GM12878 (cell line): Measurements from ENCODE around the gene REEP5. TPM values are rescaled to one million over a fixed set of nuclear protein-coding genes. Genes with fewer than 3 reads are reported as not detected.
A peak's percentile ranks its signal among the peaks of the same experiment; 100 is the strongest.

Source experiments
- ATAC-seq: fragments of 200-7000 bp; cut with Tn5 transposase; 3 replicates; pipeline ENCODE4 v1.9.1; 2020; ENCODE audit warnings: mild to moderate bottlenecking, moderate library complexity
- BruUV-seq: library from RNA; stranded (reverse); fragments of 400-500 nt; replicated peaks from 2 replicates; lab custom pipeline; 2021; lab: Mats Ljungman, UMichigan
- CTCF ChIA-PET: fragments of 300-600 bp; sonication (Branson Sonifier 250); formaldehyde crosslinking; extraction: SDS; loops from one replicate; lab custom pipeline; 2021; ENCODE audit warnings: inconsistent platforms; lab: Yijun Ruan, JAX
- POLR2A ChIA-PET: fragments of 350-600 bp; formaldehyde crosslinking; extraction: SDS; loops from one replicate; lab custom pipeline; 2021; ENCODE audit warnings: inconsistent platforms; lab: Charles Lee
- RAD21 ChIA-PET: fragments of 300-600 bp; sonication (Branson Sonifier 250); formaldehyde crosslinking; loops from one replicate; lab custom pipeline; 2023; ENCODE audit warnings: antibody characterized with exemption; ENCODE audit not compliant: unreplicated experiment; lab: Charles Lee
- SMC1A ChIA-PET: fragments of 300-600 bp; sonication (Branson Sonifier 250); formaldehyde crosslinking; loops from one replicate; lab custom pipeline; 2023; ENCODE audit not compliant: unreplicated experiment, uncharacterized antibody; lab: Charles Lee
- DNase-seq: peaks from one replicate; pipeline ENCODE4 v3.0.0-alpha.2; 2011; ENCODE audit warnings: low read depth, low spot score
- FAIRE-seq: peaks from 3 replicates; lab custom pipeline; 2011; peaks lifted over from hg19 to GRCh38; lab: Jason Lieb, UNC
- H2AFZ ChIP-seq: 2 replicates; pipeline ENCODE4 v1.6.0; 2011; ENCODE audit warnings: low read depth, low read length, control low read depth; ENCODE audit not compliant: control insufficient read depth
- H3K27ac ChIP-seq: 2 replicates; pipeline ENCODE4 v1.5.1; 2011; ENCODE audit warnings: control low read depth; ENCODE audit not compliant: control insufficient read depth, insufficient read depth
- H3K27me3 ChIP-seq, 2 experiments: replicated peaks in 1 of 2; 2 replicates each; pipeline versions ENCODE4 v1.6.0 to v1.6.1; 2011; ENCODE audit warnings: low read length in 1 of 2; ENCODE audit not compliant: control insufficient read depth in 2 of 2, insufficient read depth in 2 of 2
- H3K36me3 ChIP-seq, 2 experiments: 2 replicates each; pipeline ENCODE4 v1.5.1; 2011; ENCODE audit warnings: low read length in 1 of 2; ENCODE audit not compliant: control insufficient read depth in 2 of 2, insufficient read depth in 2 of 2
- H3K4me1 ChIP-seq: 2 replicates; pipeline ENCODE4 v1.6.1; 2011; ENCODE audit warnings: mild to moderate bottlenecking, low read length, moderate library complexity, mixed read lengths; ENCODE audit not compliant: control insufficient read depth, insufficient read depth
- H3K4me2 ChIP-seq: 2 replicates; pipeline ENCODE4 v1.6.0; 2011; ENCODE audit warnings: control low read depth; ENCODE audit not compliant: control insufficient read depth, insufficient read depth
- H3K4me3 ChIP-seq: fragments of 200-600 bp; sonication (generic); 2 replicates; pipeline ENCODE4 v1.5.1; 2016
- H3K79me2 ChIP-seq: 2 replicates; pipeline ENCODE4 v1.6.0; 2011; ENCODE audit warnings: low read length; ENCODE audit not compliant: control insufficient read depth, insufficient read depth
- H3K9ac ChIP-seq: 2 replicates; pipeline ENCODE4 v1.8.0; 2011; ENCODE audit warnings: low read length, control low read depth, mixed read lengths; ENCODE audit not compliant: control insufficient read depth, insufficient read depth
- H3K9me3 ChIP-seq: replicated peaks from 3 replicates; pipeline ENCODE4 v1.5.1; 2011; ENCODE audit warnings: mild to moderate bottlenecking, low read length; ENCODE audit not compliant: control insufficient read depth, insufficient read depth
- H4K20me1 ChIP-seq: 2 replicates; pipeline ENCODE4 v1.6.0; 2011; ENCODE audit not compliant: control insufficient read depth, insufficient read depth
- BRCA1 ChIP-seq: IDR thresholded peaks from 2 replicates; pipeline ENCODE4 v1.6.1; 2011; ENCODE audit warnings: low read depth, low read length, improper control_type of control experiment
- FOXM1 ChIP-seq: IDR thresholded peaks from 2 replicates; pipeline ENCODE4 v1.6.1; 2012; ENCODE audit warnings: low read depth, mild to moderate bottlenecking, inconsistent platforms, low read length, moderate library complexity
- POU2F2 ChIP-seq: IDR thresholded peaks from 3 replicates; pipeline ENCODE4 v1.6.1; 2011; ENCODE audit warnings: low read depth, mild to moderate bottlenecking, low read length, borderline replicate concordance
- WGBS: methylation state at CpG from one replicate; pipeline ENCODE4 v1.1.6; 2016; ENCODE audit warnings: low lambda C conversion rate; ENCODE audit not compliant: insufficient replicate concordance, insufficient coverage; ENCODE audit errors: missing lambda C conversion rate; 5-methylcytosine and 5-hydroxymethylcytosine counted together
- in situ Hi-C: fragments of 300-500 bp; cut with MboI; formaldehyde crosslinking; loops from 9 replicates; pipeline ENCODE4 v1.14.3; 2018; ENCODE audit warnings: mixed read lengths
- intact Hi-C: fragments of 100-400 bp; cut with micrococcal nuclease; formaldehyde crosslinking; loops from one replicate; pipeline ENCODE4 v1.14.2; 2022; ENCODE audit not compliant: unreplicated experiment
- polyA plus RNA-seq, 11 experiments: library from polyadenylated mRNA; depleted of rRNA in 4 of 11; unstranded in 6 of 11; stranded (reverse) in 5 of 11; fragments of >200 nt; fragmentation: Nextera tagmentation in 4 of 11; fragmentation: Illumina TruSeq in 1 of 11; extraction: Ambion mirVana in 4 of 11; extraction: Trizol in 1 of 11; gene quantifications; 1 replicate in 1 of 11; 2 replicates in 10 of 11; pipeline versions ENCODE4 v1.2.1 to v1.2.3, GENCODE V29; 2011 to 2016; ENCODE audit warnings: inconsistent platforms in 2 of 11, missing spikeins in 2 of 11, low read depth in 1 of 11
- total RNA-seq, 4 experiments: library from RNA; depleted of rRNA in 3 of 4; stranded (reverse); fragments of >200 nt in 3 of 4; fragmentation: Illumina TruSeq in 1 of 4; extraction: Trizol in 1 of 4; gene quantifications; 2 replicates each; pipeline versions ENCODE4 v1.2.1 to v1.2.3, GENCODE V29; 2013 to 2021
- TF ChIP-seq, protein P1 (sequence below): IDR thresholded peaks from 2 replicates; pipeline ENCODE4 v1.6.1; 2012; ENCODE audit warnings: low read depth, low read length, improper control_type of control experiment
- TF ChIP-seq, protein P2 (sequence below): fragments of 150-350 bp; IDR thresholded peaks from 2 replicates; pipeline ENCODE4 v1.6.1; 2016; ENCODE audit warnings: low read depth, low read length

The REEP5 gene
- total and polyA plus RNA-seq, 10 of the 15 experiments (the other 5 are each of a cell fraction or from before 2014, with no cell fraction given) = 30.5 to 211 (median 113) TPM

DNA sequence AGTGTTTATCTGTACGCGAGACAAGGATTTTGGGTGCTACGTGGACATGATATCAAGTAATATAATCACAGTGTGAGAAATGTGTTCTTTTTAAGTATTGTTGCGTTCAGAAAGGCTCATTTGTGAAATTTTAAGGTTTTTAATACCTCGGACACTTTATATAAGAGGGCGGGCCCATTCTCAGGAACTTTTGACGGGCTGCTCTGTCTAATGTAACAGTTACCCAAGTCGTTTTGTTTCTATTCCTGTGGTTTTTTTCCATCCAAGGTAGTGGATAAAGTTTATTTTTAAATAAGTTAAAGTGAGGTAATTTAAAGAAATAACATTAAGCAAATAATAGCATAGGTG lies 60.4 kb downstream of the REEP5 start:
- Histone ChIP-seq H3K36me3 (peaks cover 2 to 11% of the 10 kb centered on the region in 2 experiments; a peak in 1 of 4 replicates), H3K27me3 (no peaks in the 10 kb centered on the region), H4K20me1 (no peaks in the 10 kb centered on the region), H3K27ac (peak overlapping the region; percentile 90), H3K4me1 (peaks cover 8% of the 10 kb centered on the region), H3K79me2 (peaks cover 38% of the 10 kb centered on the region), H3K9me3 (no peaks in the 10 kb centered on the region), H3K4me2 (peak overlapping the region; percentile 93), H3K4me3 (peak overlapping the region; percentile 94), H2AFZ (peak overlapping the region; percentile 77), H3K9ac (peak overlapping the region; percentile 97)
- intact Hi-C loops = loop anchor here (2.0 to 5.0 kb wide), 2 partner anchors 61 to 107 kb away; partner anchors contain the start of gene REEP5
- no peak for DNase-seq
- RAD21 ChIA-PET = interaction anchor here (0.5 to 1.7 kb wide), 3 partner anchors 13 to 114 kb away, joined by 3 to 7 read pairs (median 3); no protein-coding TSS in a partner anchor
- CTCF ChIA-PET = interaction anchor here (1.1 to 2.1 kb wide), 3 partner anchors 45 to 310 kb away, joined by 4 to 7 read pairs (median 4); no protein-coding TSS in a partner anchor
- in situ Hi-C loops = loop anchor here (5.0 kb wide), 1 partner anchor 106 kb away; no protein-coding TSS in a partner anchor
- SMC1A ChIA-PET = interaction anchor here (0.7 to 1.9 kb wide), 5 partner anchors 17 to 108 kb away, joined by 3 to 12 read pairs (median 3); partner anchors contain the start of gene REEP5
- WGBS = under 1% methylated on average over 8 of the region's 8 CpGs
- TF ChIP-seq FOXM1 = no peak
- no peak for TF ChIP-seq BRCA1
- no peak for TF ChIP-seq POU2F2
- TF ChIP-seq, protein P1, sequence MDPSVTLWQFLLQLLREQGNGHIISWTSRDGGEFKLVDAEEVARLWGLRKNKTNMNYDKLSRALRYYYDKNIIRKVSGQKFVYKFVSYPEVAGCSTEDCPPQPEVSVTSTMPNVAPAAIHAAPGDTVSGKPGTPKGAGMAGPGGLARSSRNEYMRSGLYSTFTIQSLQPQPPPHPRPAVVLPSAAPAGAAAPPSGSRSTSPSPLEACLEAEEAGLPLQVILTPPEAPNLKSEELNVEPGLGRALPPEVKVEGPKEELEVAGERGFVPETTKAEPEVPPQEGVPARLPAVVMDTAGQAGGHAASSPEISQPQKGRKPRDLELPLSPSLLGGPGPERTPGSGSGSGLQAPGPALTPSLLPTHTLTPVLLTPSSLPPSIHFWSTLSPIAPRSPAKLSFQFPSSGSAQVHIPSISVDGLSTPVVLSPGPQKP = no peak
- TF ChIP-seq, protein P2, sequence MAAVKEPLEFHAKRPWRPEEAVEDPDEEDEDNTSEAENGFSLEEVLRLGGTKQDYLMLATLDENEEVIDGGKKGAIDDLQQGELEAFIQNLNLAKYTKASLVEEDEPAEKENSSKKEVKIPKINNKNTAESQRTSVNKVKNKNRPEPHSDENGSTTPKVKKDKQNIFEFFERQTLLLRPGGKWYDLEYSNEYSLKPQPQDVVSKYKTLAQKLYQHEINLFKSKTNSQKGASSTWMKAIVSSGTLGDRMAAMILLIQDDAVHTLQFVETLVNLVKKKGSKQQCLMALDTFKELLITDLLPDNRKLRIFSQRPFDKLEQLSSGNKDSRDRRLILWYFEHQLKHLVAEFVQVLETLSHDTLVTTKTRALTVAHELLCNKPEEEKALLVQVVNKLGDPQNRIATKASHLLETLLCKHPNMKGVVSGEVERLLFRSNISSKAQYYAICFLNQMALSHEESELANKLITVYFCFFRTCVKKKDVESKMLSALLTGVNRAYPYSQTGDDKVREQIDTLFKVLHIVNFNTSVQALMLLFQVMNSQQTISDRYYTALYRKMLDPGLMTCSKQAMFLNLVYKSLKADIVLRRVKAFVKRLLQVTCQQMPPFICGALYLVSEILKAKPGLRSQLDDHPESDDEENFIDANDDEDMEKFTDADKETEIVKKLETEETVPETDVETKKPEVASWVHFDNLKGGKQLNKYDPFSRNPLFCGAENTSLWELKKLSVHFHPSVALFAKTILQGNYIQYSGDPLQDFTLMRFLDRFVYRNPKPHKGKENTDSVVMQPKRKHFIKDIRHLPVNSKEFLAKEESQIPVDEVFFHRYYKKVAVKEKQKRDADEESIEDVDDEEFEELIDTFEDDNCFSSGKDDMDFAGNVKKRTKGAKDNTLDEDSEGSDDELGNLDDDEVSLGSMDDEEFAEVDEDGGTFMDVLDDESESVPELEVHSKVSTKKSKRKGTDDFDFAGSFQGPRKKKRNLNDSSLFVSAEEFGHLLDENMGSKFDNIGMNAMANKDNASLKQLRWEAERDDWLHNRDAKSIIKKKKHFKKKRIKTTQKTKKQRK = no peak
- POLR2A ChIA-PET = interaction anchor here (0.5 to 1.6 kb wide), 6 partner anchors 13 to 148 kb away, joined by 3 to 15 read pairs (median 4); no protein-coding TSS in a partner anchor
- BruUV-seq = TSS peak; percentile 68
- no peak for FAIRE-seq
- ATAC-seq = no peak
